NT2/D1 (cell line): Measurements from ENCODE around the gene ABCD1.
"Not testable (repeated sequence)": the region's sequence is repeated elsewhere in the genome, so short reads cannot be mapped to it uniquely, and the experiment has no call there.

Experiments used
- YY1 ChIP-seq: IDR thresholded peaks from 2 replicates; pipeline ENCODE4 v1.6.1; 2011; ENCODE audit not compliant: insufficient read length, insufficient read depth
- ZNF274 ChIP-seq: IDR thresholded peaks from 2 replicates; pipeline ENCODE4 v1.6.1; 2011; ENCODE audit warnings: mild to moderate bottlenecking, low read depth, low read length

DNA sequence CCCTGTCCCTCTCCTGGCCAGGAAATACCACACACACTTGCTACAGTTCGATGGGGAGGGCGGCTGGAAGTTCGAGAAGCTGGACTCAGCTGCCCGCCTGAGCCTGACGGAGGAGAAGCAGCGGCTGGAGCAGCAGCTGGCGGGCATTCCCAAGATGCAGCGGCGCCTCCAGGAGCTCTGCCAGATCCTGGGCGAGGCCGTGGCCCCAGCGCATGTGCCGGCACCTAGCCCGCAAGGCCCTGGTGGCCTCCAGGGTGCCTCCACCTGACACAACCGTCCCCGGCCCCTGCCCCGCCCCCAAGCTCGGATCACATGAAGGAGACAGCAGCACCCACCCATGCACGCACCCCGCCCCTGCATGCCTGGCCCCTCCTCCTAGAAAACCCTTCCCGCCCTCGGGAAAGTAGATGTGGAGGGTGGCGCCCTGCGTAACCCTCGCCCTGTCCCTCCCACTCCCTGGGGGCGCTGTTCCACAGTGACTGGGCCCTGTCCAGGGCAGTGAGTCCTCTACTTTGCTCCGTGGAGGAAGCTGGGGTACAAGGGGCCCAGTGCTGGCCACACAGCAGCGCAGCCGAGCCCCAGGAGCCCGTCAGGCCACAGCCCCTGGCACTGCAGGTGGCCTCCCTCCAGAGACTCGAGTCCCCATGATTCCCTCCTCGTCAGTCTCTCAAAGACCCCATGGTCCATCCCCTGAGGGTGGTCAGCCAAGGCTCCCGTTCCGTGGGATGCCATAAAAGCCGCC, 19.0 kb downstream of the ABCD1 start:
- TF ChIP-seq ZNF274, YY1: not testable (repeated sequence)
